Stimulated activated CD4-positive, alpha-beta T cell treated with anti-CD3 and anti-CD28 coated beads, TNF-alpha, amount 100 ng/mL, for 48 hours (primary cell): ENCODE measurements around the gene GNRHR.
"Not testable (repeated sequence)": the region's sequence is repeated elsewhere in the genome, so short reads cannot be mapped to it uniquely, and the experiment has no call there.

ENCODE experiments used
- DNase-seq, 3 donors: peaks; one replicate each; pipeline ENCODE4 v3.0.0-alpha.2; 2020; ENCODE audit warnings: low read depth in 3 of 3

GNRHR gene

GRCh38 chr4:67727124-67727850 is 26.9 kb downstream of the GNRHR start:
- DNase-seq, result no peak

- no peak for DNase-seq
Observed at GRCh38 chr4:67725981-67726380, 28.2 kb downstream of the GNRHR start.

- DNase-seq, result no peak
Observed at GRCh38 chr4:67725132-67725531, 29.1 kb downstream of the GNRHR start.

- DNase-seq, result no peak
Observed at GRCh38 chr4:67723949-67724348, 30.2 kb downstream of the GNRHR start.

GRCh38 chr4:67723341-67723740 is 30.8 kb downstream of the GNRHR start:
- no peak for DNase-seq

GRCh38 chr4:67721770-67722597 is 32.2 kb downstream of the GNRHR start:
- no peak for DNase-seq

- no peak for DNase-seq
Observed at GRCh38 chr4:67721315-67721769, 32.8 kb downstream of the GNRHR start.

- DNase-seq, result no peak
Observed at GRCh38 chr4:67719953-67720617, 34.1 kb downstream of the GNRHR start.

GRCh38 chr4:67718848-67719247 is 35.3 kb downstream of the GNRHR start:
- DNase-seq, result no peak

- DNase-seq, result no peak
Observed at GRCh38 chr4:67717586-67717985, 36.6 kb downstream of the GNRHR start.

- DNase-seq, result no peak
Observed at GRCh38 chr4:67714955-67715354, 39.2 kb downstream of the GNRHR start.

- peak in 2 of 3 donors; percentile 20 to 38 for DNase-seq
Observed at GRCh38 chr4:67714248-67714583, 40.0 kb downstream of the GNRHR start.

GRCh38 chr4:67713529-67714247 is 40.5 kb downstream of the GNRHR start:
- DNase-seq, result no peak

GRCh38 chr4:67712650-67713528 is 41.3 kb downstream of the GNRHR start:
- no peak for DNase-seq

GRCh38 chr4:67712000-67712625 is 42.1 kb downstream of the GNRHR start:
- DNase-seq, result no peak

GRCh38 chr4:67706682-67707081 is 47.5 kb downstream of the GNRHR start:
- DNase-seq, result not testable (repeated sequence)

- DNase-seq, result no peak
Observed at GRCh38 chr4:67704843-67705242, 49.3 kb downstream of the GNRHR start.

- no peak for DNase-seq
Observed at GRCh38 chr4:67702166-67702565, 52.0 kb downstream of the GNRHR start.

GRCh38 chr4:67701517-67701850 is 52.7 kb downstream of the GNRHR start:
- DNase-seq, result no peak

GRCh38 chr4:67700738-67701516 is 53.3 kb downstream of the GNRHR start, which contains the start of gene UBA6:
Gene UBA6, minus strand, starts transcription at chr4:67701155. Its CDS starts 36 bp downstream, at chr4:67701119.
- peak; percentile 91 to 96 (median 93) for DNase-seq
